H9 (cell line): ENCODE results near the gene SENP2. TPM values are rescaled to one million over a fixed set of nuclear protein-coding genes. Genes with fewer than 3 reads are reported as not detected.
A peak's percentile ranks its signal among the peaks of the same experiment; 100 is the strongest.

Experiments
- DNase-seq: peaks from one replicate; pipeline ENCODE4 v3.0.0-alpha.2; 2017
- H2AFZ ChIP-seq: one replicate; pipeline ENCODE4 v1.6.1; 2013; ENCODE audit warnings: mild to moderate bottlenecking, low read length, control low read depth, moderate library complexity
- H2AK5ac ChIP-seq: 2 replicates; pipeline ENCODE4 v1.6.1; 2013; ENCODE audit warnings: low read length, control low read depth, mixed read lengths; ENCODE audit not compliant: insufficient read length
- H2BK120ac ChIP-seq: one replicate; pipeline ENCODE4 v1.6.1; 2013; ENCODE audit warnings: low read depth, mild to moderate bottlenecking, low read length, control low read depth, inconsistent platforms; ENCODE audit not compliant: poor library complexity, severe bottlenecking
- H2BK12ac ChIP-seq: 2 replicates; pipeline ENCODE4 v1.6.1; 2013; ENCODE audit warnings: low read length, control low read depth, mixed read lengths, low read depth; ENCODE audit not compliant: insufficient read length
- H2BK15ac ChIP-seq: 2 replicates; pipeline ENCODE4 v1.6.1; 2013; ENCODE audit warnings: low read depth, low read length, control low read depth
- H2BK20ac ChIP-seq: one replicate; pipeline ENCODE4 v1.6.1; 2013; ENCODE audit warnings: low read depth, mild to moderate bottlenecking, low read length, control low read depth, inconsistent platforms; ENCODE audit not compliant: poor library complexity, severe bottlenecking
- H2BK5ac ChIP-seq: 2 replicates; pipeline ENCODE4 v1.6.1; 2013; ENCODE audit warnings: low read length, control low read depth, mixed read lengths; ENCODE audit not compliant: insufficient read length
- H3K14ac ChIP-seq: 2 replicates; pipeline ENCODE4 v1.6.1; 2013; ENCODE audit warnings: low read length, control low read depth; ENCODE audit not compliant: insufficient read depth
- H3K18ac ChIP-seq: 2 replicates; pipeline ENCODE4 v1.6.1; 2013; ENCODE audit warnings: low read depth, mild to moderate bottlenecking, mixed read lengths, low read length, control low read depth; ENCODE audit not compliant: insufficient read length
- H3K23ac ChIP-seq: 2 replicates; pipeline ENCODE4 v1.6.1; 2013; ENCODE audit warnings: low read length, control low read depth, mixed read lengths, low read depth; ENCODE audit not compliant: insufficient read length
- H3K23me2 ChIP-seq: 2 replicates; pipeline ENCODE4 v1.6.1; 2013; ENCODE audit warnings: low read depth, mild to moderate bottlenecking, mixed read lengths, low read length, control low read depth; ENCODE audit not compliant: insufficient read length, poor library complexity, severe bottlenecking
- H3K27ac ChIP-seq: 2 replicates; pipeline ENCODE4 v1.5.1; 2013; ENCODE audit warnings: low read length, control low read depth, mixed read lengths, low read depth; ENCODE audit not compliant: insufficient read length
- H3K27me3 ChIP-seq: 2 replicates; pipeline ENCODE4 v1.6.1; 2013; ENCODE audit warnings: low read length, control low read depth, inconsistent platforms; ENCODE audit not compliant: insufficient read depth
- H3K4ac ChIP-seq: 2 replicates; pipeline ENCODE4 v1.6.1; 2013; ENCODE audit warnings: low read depth, mild to moderate bottlenecking, control low read depth, inconsistent platforms, low read length, moderate library complexity
- H3K4me1 ChIP-seq: 2 replicates; pipeline ENCODE4 v1.6.1; 2013; ENCODE audit warnings: low read length, control low read depth, inconsistent platforms; ENCODE audit not compliant: insufficient read depth
- H3K4me2 ChIP-seq: 2 replicates; pipeline ENCODE4 v1.6.1; 2013; ENCODE audit warnings: low read length, control low read depth, mixed read lengths; ENCODE audit not compliant: insufficient read length, insufficient read depth
- H3K56ac ChIP-seq: 2 replicates; pipeline ENCODE4 v1.6.1; 2013; ENCODE audit warnings: low read depth, mild to moderate bottlenecking, mixed read lengths, low read length, control low read depth; ENCODE audit not compliant: insufficient read length
- H3K79me1 ChIP-seq: 2 replicates; pipeline ENCODE4 v1.6.1; 2013; ENCODE audit warnings: low read depth, mild to moderate bottlenecking, moderate library complexity, low read length, control low read depth, inconsistent platforms; ENCODE audit not compliant: insufficient read depth, poor library complexity, severe bottlenecking
- H3K79me2 ChIP-seq: 2 replicates; pipeline ENCODE4 v1.6.1; 2013; ENCODE audit warnings: low read length, control low read depth, inconsistent platforms; ENCODE audit not compliant: insufficient read depth
- H3K9ac ChIP-seq: 2 replicates; pipeline ENCODE4 v1.6.1; 2013; ENCODE audit warnings: low read length, control low read depth, mixed read lengths; ENCODE audit not compliant: insufficient read length; ENCODE audit errors: extremely low read depth
- H3K9me3 ChIP-seq: one replicate; pipeline ENCODE4 v1.6.1; 2013; ENCODE audit warnings: low read depth, low read length, inconsistent platforms; ENCODE audit not compliant: control insufficient read depth
- H3T11ph ChIP-seq: one replicate; pipeline ENCODE4 v1.6.1; 2013; ENCODE audit warnings: mild to moderate bottlenecking, low read length, control low read depth, inconsistent platforms
- H4K20me1 ChIP-seq: one replicate; pipeline ENCODE4 v1.6.1; 2013; ENCODE audit not compliant: control insufficient read depth, insufficient read length, insufficient read depth
- H4K5ac ChIP-seq: 2 replicates; pipeline ENCODE4 v1.6.1; 2013; ENCODE audit warnings: low read depth, mild to moderate bottlenecking, mixed read lengths, low read length, control low read depth; ENCODE audit not compliant: insufficient read length
- H4K8ac ChIP-seq: replicated peaks from 2 replicates; pipeline ENCODE4 v1.6.1; 2013; ENCODE audit warnings: low read length, control low read depth, mixed read lengths, low read depth; ENCODE audit not compliant: insufficient read length
- H4K91ac ChIP-seq: 2 replicates; pipeline ENCODE4 v1.6.1; 2013; ENCODE audit warnings: low read depth, mild to moderate bottlenecking, moderate library complexity, mixed read lengths, low read length, control low read depth; ENCODE audit not compliant: insufficient read length
- H3K27ac Mint-ChIP-seq, 3 experiments: 2 replicates in 2 of 3; 3 replicates in 1 of 3; pipeline ENCODE4 v1.8.0; 2020 to 2021; ENCODE audit warnings: mixed read lengths in 3 of 3, mild to moderate bottlenecking in 1 of 3, moderate library complexity in 1 of 3
- H3K27me3 Mint-ChIP-seq: 2 replicates; pipeline ENCODE4 v1.8.0; 2021; ENCODE audit warnings: low read depth, mild to moderate bottlenecking, moderate library complexity, mixed read lengths
- H3K36me3 Mint-ChIP-seq, 3 experiments: 2 replicates in 2 of 3; 3 replicates in 1 of 3; pipeline ENCODE4 v1.8.0; 2020 to 2021; ENCODE audit warnings: low read depth in 3 of 3, mixed read lengths in 3 of 3; ENCODE audit not compliant: insufficient read depth in 1 of 3
- H3K4me1 Mint-ChIP-seq, 2 experiments: 2 replicates each; pipeline ENCODE4 v1.8.0; 2020; ENCODE audit warnings: mixed read lengths in 2 of 2
- H3K4me3 Mint-ChIP-seq, 2 experiments: 2 replicates in 1 of 2; 3 replicates in 1 of 2; pipeline ENCODE4 v1.8.0; 2020 to 2021; ENCODE audit warnings: mild to moderate bottlenecking in 2 of 2, mixed read lengths in 2 of 2, moderate library complexity in 1 of 2
- H3K9me3 Mint-ChIP-seq, 2 experiments: 2 replicates in 1 of 2; 3 replicates in 1 of 2; pipeline ENCODE4 v1.8.0; 2020; ENCODE audit warnings: mild to moderate bottlenecking in 2 of 2, mixed read lengths in 2 of 2, moderate library complexity in 1 of 2
- WGBS: extraction: QIAGEN DNeasy Blood & Tissue Kit; methylation state at CpG from one replicate; pipeline ENCODE4 v1.1.7; 2013; ENCODE audit warnings: missing lambda C conversion rate, low lambda C conversion rate, mixed read lengths; ENCODE audit not compliant: insufficient read length; ENCODE audit errors: extremely low coverage; 5-methylcytosine and 5-hydroxymethylcytosine counted together
- total RNA-seq: library from RNA; stranded (reverse); gene quantifications from 2 replicates; pipeline ENCODE4 v1.2.1, GENCODE V29; 2021
- TF ChIP-seq, protein P1 (sequence below): fragments of 200-600 bp; sonication (generic); conservative IDR thresholded peaks from 3 replicates; pipeline ENCODE4 v1.8.0; 2021; ENCODE audit warnings: antibody characterized with exemption, mild to moderate bottlenecking

The SENP2 gene
- total RNA-seq, 1 experiment from 2014 or later: 90.1 TPM

DNA sequence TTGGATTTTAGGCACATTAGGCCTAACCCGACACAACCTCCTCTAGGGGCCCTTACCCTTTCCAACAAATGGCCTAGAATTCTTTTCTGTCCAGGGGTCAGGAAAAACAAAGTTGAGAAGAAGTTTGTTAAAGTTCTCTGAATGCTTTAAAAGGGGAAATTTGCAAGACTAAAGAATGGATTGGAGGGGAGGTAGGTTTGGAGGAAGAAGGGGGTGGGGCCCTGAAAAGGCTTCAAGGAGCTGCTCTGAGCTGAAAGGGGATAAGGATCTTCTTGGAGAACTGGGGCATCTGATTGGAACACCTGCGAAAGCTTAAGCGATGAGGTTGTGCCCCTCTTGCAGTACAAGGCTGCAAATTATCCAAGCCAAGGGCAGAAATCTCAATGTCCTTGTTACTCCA is 3.9 kb upstream of the SENP2 start:
- Histone ChIP-seq H2BK15ac (no peak overlapping the region), H2BK120ac (no peak overlapping the region), H3K14ac (peak overlapping the region; percentile 42), H3K18ac (no peak overlapping the region), H2BK20ac (no peak overlapping the region), H3K4me1 (peaks cover 5% of the 10 kb centered on the region), H3K4ac (no peak overlapping the region), H2AFZ (no peak overlapping the region), H2AK5ac (no peak overlapping the region), H3K27me3 (no peaks in the 10 kb centered on the region), H4K8ac (no peak overlapping the region), H3K23ac (no peak overlapping the region), H3K79me2 (peaks cover 20% of the 10 kb centered on the region), H3T11ph (no peak overlapping the region), H3K23me2 (peaks cover 10% of the 10 kb centered on the region), H3K9ac (peak overlapping the region; percentile 63), H4K5ac (peak overlapping the region; percentile 13), H3K4me2 (peak overlapping the region; percentile 78), H4K91ac (no peak overlapping the region), H3K79me1 (peaks cover 5% of the 10 kb centered on the region), H2BK5ac (no peak overlapping the region), H2BK12ac (no peak overlapping the region), H3K56ac (peak overlapping the region; percentile 5), H4K20me1 (no peaks in the 10 kb centered on the region), H3K9me3 (no peaks in the 10 kb centered on the region), H3K27ac (peak overlapping the region; percentile 79)
- no CpG with 5 or more reads among the region's 3 CpGs for WGBS
- peak; percentile 85 for DNase-seq
- no peaks in the 10 kb centered on the region; the same call in 1 of the 2 replicates for H3K27me3 Mint-ChIP-seq
- peaks cover 0 to 2% of the 10 kb centered on the region in 2 experiments; a peak in 1 of 5 replicates for H3K9me3 Mint-ChIP-seq
- TF ChIP-seq, protein P1, sequence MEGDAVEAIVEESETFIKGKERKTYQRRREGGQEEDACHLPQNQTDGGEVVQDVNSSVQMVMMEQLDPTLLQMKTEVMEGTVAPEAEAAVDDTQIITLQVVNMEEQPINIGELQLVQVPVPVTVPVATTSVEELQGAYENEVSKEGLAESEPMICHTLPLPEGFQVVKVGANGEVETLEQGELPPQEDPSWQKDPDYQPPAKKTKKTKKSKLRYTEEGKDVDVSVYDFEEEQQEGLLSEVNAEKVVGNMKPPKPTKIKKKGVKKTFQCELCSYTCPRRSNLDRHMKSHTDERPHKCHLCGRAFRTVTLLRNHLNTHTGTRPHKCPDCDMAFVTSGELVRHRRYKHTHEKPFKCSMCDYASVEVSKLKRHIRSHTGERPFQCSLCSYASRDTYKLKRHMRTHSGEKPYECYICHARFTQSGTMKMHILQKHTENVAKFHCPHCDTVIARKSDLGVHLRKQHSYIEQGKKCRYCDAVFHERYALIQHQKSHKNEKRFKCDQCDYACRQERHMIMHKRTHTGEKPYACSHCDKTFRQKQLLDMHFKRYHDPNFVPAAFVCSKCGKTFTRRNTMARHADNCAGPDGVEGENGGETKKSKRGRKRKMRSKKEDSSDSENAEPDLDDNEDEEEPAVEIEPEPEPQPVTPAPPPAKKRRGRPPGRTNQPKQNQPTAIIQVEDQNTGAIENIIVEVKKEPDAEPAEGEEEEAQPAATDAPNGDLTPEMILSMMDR: no peak
- H3K4me1 Mint-ChIP-seq: peaks cover 28 to 46% of the 10 kb centered on the region in 2 experiments
- H3K36me3 Mint-ChIP-seq: peaks cover 0 to 5% (median 4%) of the 10 kb centered on the region in 3 experiments; a peak in 4 of 7 replicates
- peak overlapping the region; percentile 86 to 94 for H3K4me3 Mint-ChIP-seq
- H3K27ac Mint-ChIP-seq: peak overlapping the region; percentile 97 to 99 (median 97)
